ENCODE measurements around the gene FKBP10. TPM values are rescaled to one million over a fixed set of nuclear protein-coding genes. Genes with fewer than 3 reads are reported as not detected.
"Not testable (repeated sequence)": the region's sequence is repeated elsewhere in the genome, so short reads cannot be mapped to it uniquely, and the experiment has no call there.

Gene FKBP10
- polyA plus RNA-seq, 2 of the 4 experiments (the other 2 are of a cell fraction) = 109 to 119 TPM

DNA sequence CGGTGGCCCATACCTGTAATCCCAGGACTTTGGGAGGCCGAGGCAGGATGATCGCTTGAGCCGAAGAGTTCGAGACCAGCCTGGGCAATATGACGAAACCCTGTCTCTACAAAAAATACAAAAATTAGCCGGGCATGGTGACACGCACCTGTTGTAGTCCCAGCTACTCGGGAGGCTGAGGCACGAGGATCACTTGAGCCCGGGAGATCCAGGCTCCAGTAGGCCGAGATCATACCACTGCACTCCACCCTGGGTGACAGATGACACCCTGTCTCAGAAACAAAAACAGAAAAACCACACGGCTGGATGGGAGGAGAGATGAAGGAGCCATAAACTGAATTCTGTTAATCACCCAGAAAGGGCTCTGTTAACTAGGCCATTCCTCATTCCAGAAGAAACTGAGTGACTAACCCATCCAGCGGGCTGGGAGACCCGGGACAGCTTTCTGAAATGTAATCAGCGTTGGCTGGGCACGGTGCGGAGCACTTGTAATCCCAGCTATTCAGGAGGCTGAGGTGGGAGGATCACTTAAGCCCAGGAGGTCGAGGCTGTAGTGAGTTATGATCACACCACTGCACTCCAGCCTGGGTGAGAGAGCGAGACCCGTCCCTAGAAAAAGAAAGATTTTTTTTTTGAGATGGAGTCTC is 23.9 kb downstream of the FKBP10 start:
- H3K27ac ChIP-seq = peak overlapping the region; percentile 87 to 97
- FAIRE-seq (no peak), ATAC-seq (no peak), DNase-seq (ENCODE audit: low read depth in 1 of 2, low spot score in 1 of 2) (no peak)
- H3K4me1 ChIP-seq = peaks cover 13% of the 10 kb centered on the region
- ChIA-PET CTCF (interaction anchor here (0.6 to 2.9 kb wide), 6 partner anchors 11 to 126 kb away, joined by 3 to 11 read pairs (median 4); no protein-coding TSS in a partner anchor), POLR2A (no interaction called here)
- H3K9me3 ChIP-seq = no peaks in the 10 kb centered on the region
- peak overlapping the region; percentile 74 for H3K4me3 ChIP-seq
- TF ChIP-seq MAFK (IDR thresholded peaks at IDR 0.05; ENCODE audit: partially characterized antibody) = no peak
- TF ChIP-seq NPAS2 (CRISPR knock-in tag; IDR thresholded peaks at IDR 0.05; ENCODE audit: borderline replicate concordance) = no peak
- no peak for TF ChIP-seq SREBF2 (IDR thresholded peaks at IDR 0.05)
- TF ChIP-seq EHF (CRISPR knock-in tag; IDR thresholded peaks at IDR 0.05) = no peak
- TF ChIP-seq HMGXB4 (CRISPR knock-in tag; IDR thresholded peaks at IDR 0.05; ENCODE audit: borderline replicate concordance) = no peak
- no peak for TF ChIP-seq ZC3H11A (IDR thresholded peaks at IDR 0.05)
- TF ChIP-seq TFCP2L1 (CRISPR knock-in tag; IDR thresholded peaks at IDR 0.05) = no peak
- no peak; a peak in 1 of 4 replicates for TF ChIP-seq CEBPB (IDR thresholded peaks at IDR 0.05)
- TF ChIP-seq POLR2A (IDR thresholded peaks at IDR 0.05; ENCODE audit: low read length) = no peak
- no peak for TF ChIP-seq PHF8 (IDR thresholded peaks at IDR 0.05; ENCODE audit: borderline replicate concordance, low read depth)
- TF ChIP-seq BHLHE40 (IDR thresholded peaks at IDR 0.05; ENCODE audit: low read depth, low read length) = no peak
- TF ChIP-seq, protein P1, sequence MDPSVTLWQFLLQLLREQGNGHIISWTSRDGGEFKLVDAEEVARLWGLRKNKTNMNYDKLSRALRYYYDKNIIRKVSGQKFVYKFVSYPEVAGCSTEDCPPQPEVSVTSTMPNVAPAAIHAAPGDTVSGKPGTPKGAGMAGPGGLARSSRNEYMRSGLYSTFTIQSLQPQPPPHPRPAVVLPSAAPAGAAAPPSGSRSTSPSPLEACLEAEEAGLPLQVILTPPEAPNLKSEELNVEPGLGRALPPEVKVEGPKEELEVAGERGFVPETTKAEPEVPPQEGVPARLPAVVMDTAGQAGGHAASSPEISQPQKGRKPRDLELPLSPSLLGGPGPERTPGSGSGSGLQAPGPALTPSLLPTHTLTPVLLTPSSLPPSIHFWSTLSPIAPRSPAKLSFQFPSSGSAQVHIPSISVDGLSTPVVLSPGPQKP (IDR thresholded peaks at IDR 0.05; ENCODE audit: low read depth, low read length) = no peak
- TF ChIP-seq HES2 (IDR thresholded peaks at IDR 0.05) = no peak
- no peak for TF ChIP-seq HDAC2 (IDR thresholded peaks at IDR 0.05)
- no peak for TF ChIP-seq EP300 (IDR thresholded peaks at IDR 0.05)
- TF ChIP-seq, protein P2, sequence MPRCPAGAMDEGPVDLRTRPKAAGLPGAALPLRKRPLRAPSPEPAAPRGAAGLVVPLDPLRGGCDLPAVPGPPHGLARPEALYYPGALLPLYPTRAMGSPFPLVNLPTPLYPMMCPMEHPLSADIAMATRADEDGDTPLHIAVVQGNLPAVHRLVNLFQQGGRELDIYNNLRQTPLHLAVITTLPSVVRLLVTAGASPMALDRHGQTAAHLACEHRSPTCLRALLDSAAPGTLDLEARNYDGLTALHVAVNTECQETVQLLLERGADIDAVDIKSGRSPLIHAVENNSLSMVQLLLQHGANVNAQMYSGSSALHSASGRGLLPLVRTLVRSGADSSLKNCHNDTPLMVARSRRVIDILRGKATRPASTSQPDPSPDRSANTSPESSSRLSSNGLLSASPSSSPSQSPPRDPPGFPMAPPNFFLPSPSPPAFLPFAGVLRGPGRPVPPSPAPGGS (IDR thresholded peaks at IDR 0.05) = no peak
- no peak for TF ChIP-seq EHMT2 (IDR thresholded peaks at IDR 0.05; ENCODE audit: low read depth)
- 48% methylated on average over 21 of the region's 21 CpGs for WGBS (ENCODE audit: missing lambda C conversion rate)
- H3K4me2 ChIP-seq = peak overlapping the region; percentile 81

GRCh38 chr17:41837761-41838538 is 25.1 kb downstream of the FKBP10 start, which contains the start of gene KLHL10:
Gene KLHL10, plus strand, starts transcription at chr17:41837825. Its CDS starts 108 bp downstream, at chr17:41837933.
- Histone ChIP-seq H3K9me3 (no peaks in the 10 kb centered on the region), H3K4me1 (peaks cover 13% of the 10 kb centered on the region), H3K4me2 (peak within 1 kb of the TSS; percentile 81), H3K27ac (peak within 1 kb of the TSS; percentile 87 to 97; a peak in 5 of 6 replicates), H3K4me3 (peak within 1 kb of the TSS; percentile 74)
- TF ChIP-seq JUN (IDR thresholded peaks at IDR 0.05) = no peak
- TF ChIP-seq CEBPB (IDR thresholded peaks at IDR 0.05) = 0 out of 4 replicates have a peak, but pooled peaks of 1 of the 2 experiments have one; percentile 5
- 88% methylated on average over 15 of the region's 15 CpGs for WGBS (ENCODE audit: missing lambda C conversion rate)
- FAIRE-seq (no peak), DNase-seq (ENCODE audit: low read depth in 1 of 2, low spot score in 1 of 2) (no peak), ATAC-seq (no peak)
- ChIA-PET CTCF (interaction anchor here (0.8 to 2.9 kb wide), 7 partner anchors 10 to 124 kb away, joined by 3 to 11 read pairs (median 4); partner anchors contain the start of gene P3H4), POLR2A (interaction anchor here (0.6 kb wide), 2 partner anchors 14 to 91 kb away, joined by 3 to 10 read pairs; no protein-coding TSS in a partner anchor)

DNA sequence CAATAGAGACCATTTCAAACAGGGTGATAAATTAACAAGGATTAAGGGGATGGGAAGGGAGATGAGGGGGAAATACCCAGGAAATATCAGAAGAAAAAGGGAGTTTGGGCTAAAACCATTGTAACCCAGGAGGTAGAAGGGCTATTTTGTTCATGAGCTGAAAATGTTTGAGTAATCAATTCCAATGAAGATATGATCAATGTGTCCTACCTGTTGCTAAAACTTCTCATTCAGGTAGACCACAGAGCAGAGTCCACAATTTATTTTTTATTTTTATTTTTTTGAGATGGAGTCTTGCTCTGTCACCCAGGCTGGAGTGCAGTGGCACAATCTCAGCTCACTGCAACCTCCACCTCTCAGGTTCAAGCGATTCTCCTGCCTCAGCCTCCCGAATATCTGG is 26.6 kb downstream of the FKBP10 start:
- not testable (repeated sequence) for ATAC-seq, FAIRE-seq

GRCh38 chr17:41840781-41841180 is 28.0 kb downstream of the FKBP10 start:
- H3K4me2 ChIP-seq; H3K4me1 ChIP-seq; FAIRE-seq; ATAC-seq; POLR2A ChIA-PET; H3K9me3 ChIP-seq; H3K4me3 ChIP-seq; H3K27ac ChIP-seq; DNase-seq (ENCODE audit: low read depth in 1 of 2, low spot score in 1 of 2): not testable (repeated sequence)
- 87% methylated on average over 6 of the region's 6 CpGs for WGBS (ENCODE audit: missing lambda C conversion rate)
- CTCF ChIA-PET = interaction anchor here (2.2 to 2.9 kb wide), 2 partner anchors 23 to 39 kb away, joined by 8 to 14 read pairs; no protein-coding TSS in a partner anchor

More for the DNA sequence above, 26.6 kb downstream of the FKBP10 start:
- WGBS (ENCODE audit: missing lambda C conversion rate) = 82% methylated on average over 2 of the region's 2 CpGs
- CTCF ChIA-PET = interaction anchor here (0.9 to 2.0 kb wide), 3 partner anchors 12 to 38 kb away, joined by 3 to 4 read pairs (median 4); partner anchors contain the start of gene P3H4
- POLR2A ChIA-PET; H3K4me3 ChIP-seq; DNase-seq (ENCODE audit: low read depth in 1 of 2, low spot score in 1 of 2); H3K4me2 ChIP-seq; H3K9me3 ChIP-seq; H3K27ac ChIP-seq: not testable (repeated sequence)
- peaks cover 13% of the 10 kb centered on the region for H3K4me1 ChIP-seq

All from A549 (cell line).